GM12872 (cell line): ENCODE results near the gene IRF2BP1.

Source experiments
- TF ChIP-seq, protein P1 (sequence below): IDR thresholded peaks from 3 replicates; pipeline ENCODE4 v1.5.1; 2011; ENCODE audit warnings: low read depth, mild to moderate bottlenecking, low read length, moderate library complexity; ENCODE audit not compliant: insufficient read depth

IRF2BP1 gene

DNA sequence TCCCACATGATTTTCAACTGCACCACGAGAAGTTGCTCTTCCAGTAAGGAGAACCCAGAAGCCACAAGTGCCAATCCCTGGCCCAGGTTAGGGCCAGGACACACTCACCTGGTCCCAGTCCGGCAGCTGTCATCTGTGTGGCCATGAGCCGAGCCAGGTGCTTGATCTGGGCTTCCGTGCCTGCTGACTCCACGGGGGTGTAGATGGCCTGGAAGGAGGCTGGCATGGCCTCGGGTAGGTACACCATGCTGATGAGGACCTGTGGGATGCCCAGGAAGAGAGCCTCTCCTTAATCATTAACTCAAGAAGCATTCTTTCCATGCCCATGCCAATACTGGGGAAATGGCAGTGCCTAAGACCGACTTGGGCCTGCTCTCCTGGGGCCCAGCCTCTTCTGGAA, 51.0 kb downstream of the IRF2BP1 start:
- TF ChIP-seq, protein P1, sequence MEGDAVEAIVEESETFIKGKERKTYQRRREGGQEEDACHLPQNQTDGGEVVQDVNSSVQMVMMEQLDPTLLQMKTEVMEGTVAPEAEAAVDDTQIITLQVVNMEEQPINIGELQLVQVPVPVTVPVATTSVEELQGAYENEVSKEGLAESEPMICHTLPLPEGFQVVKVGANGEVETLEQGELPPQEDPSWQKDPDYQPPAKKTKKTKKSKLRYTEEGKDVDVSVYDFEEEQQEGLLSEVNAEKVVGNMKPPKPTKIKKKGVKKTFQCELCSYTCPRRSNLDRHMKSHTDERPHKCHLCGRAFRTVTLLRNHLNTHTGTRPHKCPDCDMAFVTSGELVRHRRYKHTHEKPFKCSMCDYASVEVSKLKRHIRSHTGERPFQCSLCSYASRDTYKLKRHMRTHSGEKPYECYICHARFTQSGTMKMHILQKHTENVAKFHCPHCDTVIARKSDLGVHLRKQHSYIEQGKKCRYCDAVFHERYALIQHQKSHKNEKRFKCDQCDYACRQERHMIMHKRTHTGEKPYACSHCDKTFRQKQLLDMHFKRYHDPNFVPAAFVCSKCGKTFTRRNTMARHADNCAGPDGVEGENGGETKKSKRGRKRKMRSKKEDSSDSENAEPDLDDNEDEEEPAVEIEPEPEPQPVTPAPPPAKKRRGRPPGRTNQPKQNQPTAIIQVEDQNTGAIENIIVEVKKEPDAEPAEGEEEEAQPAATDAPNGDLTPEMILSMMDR: no peak
